ENCODE results near the gene RIN1.
A peak's percentile ranks its signal among the peaks of the same experiment; 100 is the strongest.
"Not testable (repeated sequence)": the region's sequence is repeated elsewhere in the genome, so short reads cannot be mapped to it uniquely, and the experiment has no call there.

RIN1 gene

DNA sequence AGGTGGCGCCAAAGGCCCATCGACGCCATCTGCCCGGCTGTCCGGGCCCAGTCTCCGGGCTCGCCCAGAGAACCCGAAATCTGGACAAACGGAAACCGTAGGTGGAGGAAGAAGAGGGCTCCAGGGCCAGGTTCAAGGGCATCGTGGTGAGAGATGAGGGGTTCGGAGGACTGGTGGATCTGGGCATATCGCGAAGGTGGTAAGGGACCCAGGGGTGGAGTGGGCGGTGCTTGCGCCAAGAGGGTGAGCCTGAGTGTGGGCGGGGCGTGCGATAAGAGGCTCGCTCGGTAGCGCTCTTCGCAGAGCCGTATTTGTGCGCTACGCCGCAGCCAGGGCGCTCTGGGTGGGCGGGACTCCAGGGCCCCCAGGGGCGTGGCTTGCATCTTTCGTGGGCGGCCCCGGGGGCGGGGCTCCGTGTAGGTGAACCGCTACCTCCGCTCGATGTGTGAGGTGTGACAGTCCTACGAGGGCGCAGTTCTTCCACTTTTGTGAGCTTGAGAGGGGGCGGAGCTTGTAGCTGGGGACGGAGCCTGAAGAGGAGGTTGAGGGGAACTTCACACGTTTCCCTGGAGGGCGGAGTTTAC is 24.2 kb downstream of the RIN1 start:
- H3K9me3 ChIP-seq (ENCODE audit: insufficient read depth, low read depth, low read length) = no peaks in the 10 kb centered on the region
- H3F3A ChIP-seq (ENCODE audit: low read depth) = no peaks in the 10 kb centered on the region
- H4K20me1 ChIP-seq (ENCODE audit: insufficient read depth, low read length, poor library complexity, severe bottlenecking) = no peaks in the 10 kb centered on the region
- peak overlapping the region; percentile 76 for H3K4me3 ChIP-seq (ENCODE audit: low read length, poor library complexity, severe bottlenecking)
- peak overlapping the region; percentile 52 for H3K9ac ChIP-seq (ENCODE audit: low read depth, low read length, poor library complexity, severe bottlenecking)
- H3K36me3 ChIP-seq (ENCODE audit: insufficient read depth, low read length) = no peaks in the 10 kb centered on the region
- peak overlapping the region; percentile 79 for H3K4me2 ChIP-seq (ENCODE audit: low read depth, low read length, poor library complexity, severe bottlenecking)
- peaks cover 19% of the 10 kb centered on the region for H3K4me1 ChIP-seq (ENCODE audit: insufficient read depth, low read length, poor library complexity, severe bottlenecking)
- H2AFZ ChIP-seq (ENCODE audit: low read length) = peak overlapping the region; percentile 92
- H3K27me3 ChIP-seq (ENCODE audit: insufficient read depth, low read length, poor library complexity, severe bottlenecking) = no peaks in the 10 kb centered on the region
- no peaks in the 10 kb centered on the region for H3K79me2 ChIP-seq (ENCODE audit: insufficient read depth, low read length)
- no peaks in the 10 kb centered on the region for H3K9me2 ChIP-seq (replicated peaks; ENCODE audit: low read depth, low read length)
- TF ChIP-seq EZH2phosphoT487 (IDR thresholded peaks at IDR 0.05; ENCODE audit: borderline replicate concordance) = no peak
- TF ChIP-seq, protein P1, sequence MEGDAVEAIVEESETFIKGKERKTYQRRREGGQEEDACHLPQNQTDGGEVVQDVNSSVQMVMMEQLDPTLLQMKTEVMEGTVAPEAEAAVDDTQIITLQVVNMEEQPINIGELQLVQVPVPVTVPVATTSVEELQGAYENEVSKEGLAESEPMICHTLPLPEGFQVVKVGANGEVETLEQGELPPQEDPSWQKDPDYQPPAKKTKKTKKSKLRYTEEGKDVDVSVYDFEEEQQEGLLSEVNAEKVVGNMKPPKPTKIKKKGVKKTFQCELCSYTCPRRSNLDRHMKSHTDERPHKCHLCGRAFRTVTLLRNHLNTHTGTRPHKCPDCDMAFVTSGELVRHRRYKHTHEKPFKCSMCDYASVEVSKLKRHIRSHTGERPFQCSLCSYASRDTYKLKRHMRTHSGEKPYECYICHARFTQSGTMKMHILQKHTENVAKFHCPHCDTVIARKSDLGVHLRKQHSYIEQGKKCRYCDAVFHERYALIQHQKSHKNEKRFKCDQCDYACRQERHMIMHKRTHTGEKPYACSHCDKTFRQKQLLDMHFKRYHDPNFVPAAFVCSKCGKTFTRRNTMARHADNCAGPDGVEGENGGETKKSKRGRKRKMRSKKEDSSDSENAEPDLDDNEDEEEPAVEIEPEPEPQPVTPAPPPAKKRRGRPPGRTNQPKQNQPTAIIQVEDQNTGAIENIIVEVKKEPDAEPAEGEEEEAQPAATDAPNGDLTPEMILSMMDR (conservative IDR thresholded peaks at IDR 0.05; ENCODE audit: low read length) = peak; percentile 99

DNA sequence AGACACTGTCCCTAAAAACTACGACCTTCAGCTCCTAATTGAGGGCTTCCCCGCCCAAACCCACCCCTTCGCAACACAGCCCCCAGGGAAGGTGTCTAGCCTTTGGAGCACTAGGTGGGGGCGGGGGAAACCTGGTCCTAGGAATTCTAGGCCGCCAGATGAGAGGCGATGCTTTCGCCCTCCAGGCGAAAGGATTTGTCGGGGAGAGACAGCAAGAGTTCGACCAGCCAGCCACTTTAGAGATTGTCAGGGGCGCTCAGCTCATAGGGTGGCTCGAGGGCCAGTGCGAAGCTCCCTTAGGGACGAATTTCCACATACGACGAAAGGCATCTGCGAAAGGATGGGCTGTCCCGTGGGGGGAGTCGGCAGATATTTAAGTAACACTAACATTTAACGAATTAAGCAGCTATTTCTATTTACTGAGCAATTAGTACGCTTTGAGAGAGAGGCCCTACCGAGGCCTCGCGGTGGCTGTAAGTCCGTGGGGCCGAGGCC is 24.7 kb downstream of the RIN1 start:
- H3K4me1 ChIP-seq (ENCODE audit: insufficient read depth, low read length, poor library complexity, severe bottlenecking) = peaks cover 18% of the 10 kb centered on the region
- TF ChIP-seq EZH2phosphoT487 (IDR thresholded peaks at IDR 0.05; ENCODE audit: borderline replicate concordance) = no peak
- TF ChIP-seq, protein P1 (conservative IDR thresholded peaks at IDR 0.05; ENCODE audit: low read length) = no peak; the same call in 1 of the 2 replicates
- no peaks in the 10 kb centered on the region for H3K9me3 ChIP-seq (ENCODE audit: insufficient read depth, low read depth, low read length)
- H3K9ac ChIP-seq (ENCODE audit: low read depth, low read length, poor library complexity, severe bottlenecking) = peak overlapping the region; percentile 52
- H3K79me2 ChIP-seq (ENCODE audit: insufficient read depth, low read length) = no peaks in the 10 kb centered on the region
- H3K4me3 ChIP-seq (ENCODE audit: low read length, poor library complexity, severe bottlenecking) = peak overlapping the region; percentile 76
- peak overlapping the region; percentile 79 for H3K4me2 ChIP-seq (ENCODE audit: low read depth, low read length, poor library complexity, severe bottlenecking)
- no peaks in the 10 kb centered on the region for H3K36me3 ChIP-seq (ENCODE audit: insufficient read depth, low read length)
- H2AFZ ChIP-seq (ENCODE audit: low read length) = peak overlapping the region; percentile 92; the same call in 1 of the 2 replicates
- H4K20me1 ChIP-seq (ENCODE audit: insufficient read depth, low read length, poor library complexity, severe bottlenecking) = no peaks in the 10 kb centered on the region
- H3F3A ChIP-seq (ENCODE audit: low read depth) = no peaks in the 10 kb centered on the region
- H3K9me2 ChIP-seq (replicated peaks; ENCODE audit: low read depth, low read length) = no peaks in the 10 kb centered on the region
- H3K27me3 ChIP-seq (ENCODE audit: insufficient read depth, low read length, poor library complexity, severe bottlenecking) = no peaks in the 10 kb centered on the region

DNA sequence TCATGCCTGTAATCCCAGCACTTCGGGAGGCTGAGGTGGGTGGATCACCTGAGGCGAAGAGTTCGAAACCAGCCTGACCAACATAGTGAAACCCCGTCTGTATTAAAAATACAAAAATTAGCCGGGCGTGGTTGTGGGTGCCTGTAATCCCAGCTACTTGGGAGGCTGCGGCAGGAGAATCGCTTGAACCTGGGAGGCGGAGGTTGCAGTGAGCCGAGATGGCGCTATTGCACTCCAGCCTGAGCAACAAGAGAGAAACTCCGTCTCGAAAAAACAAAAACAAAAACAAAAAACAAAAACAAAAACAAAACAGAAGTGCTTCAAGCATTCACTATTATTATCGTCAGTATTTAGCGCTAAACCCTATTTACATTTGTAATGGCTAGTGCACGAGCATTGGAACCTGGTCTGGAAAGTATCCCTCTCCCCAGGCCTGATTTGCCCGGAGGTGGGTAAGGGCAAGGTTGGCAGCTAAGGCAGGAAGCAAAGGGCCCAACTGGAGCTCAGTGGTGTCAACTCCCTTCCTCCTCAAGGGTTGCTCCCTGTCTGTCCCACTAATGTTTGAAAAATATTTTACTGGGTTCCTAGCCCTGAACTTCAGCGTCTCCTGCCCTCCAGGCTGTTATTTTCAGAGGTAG is 25.3 kb downstream of the RIN1 start:
- H3K4me3 ChIP-seq (ENCODE audit: low read length, poor library complexity, severe bottlenecking); H3F3A ChIP-seq (ENCODE audit: low read depth); H3K27me3 ChIP-seq (ENCODE audit: insufficient read depth, low read length, poor library complexity, severe bottlenecking); H3K79me2 ChIP-seq (ENCODE audit: insufficient read depth, low read length); H4K20me1 ChIP-seq (ENCODE audit: insufficient read depth, low read length, poor library complexity, severe bottlenecking); H3K36me3 ChIP-seq (ENCODE audit: insufficient read depth, low read length); H2AFZ ChIP-seq (ENCODE audit: low read length); H3K9me2 ChIP-seq (replicated peaks; ENCODE audit: low read depth, low read length); H3K4me2 ChIP-seq (ENCODE audit: low read depth, low read length, poor library complexity, severe bottlenecking); H3K9ac ChIP-seq (ENCODE audit: low read depth, low read length, poor library complexity, severe bottlenecking); H3K9me3 ChIP-seq (ENCODE audit: insufficient read depth, low read depth, low read length): not testable (repeated sequence)
- peaks cover 18% of the 10 kb centered on the region for H3K4me1 ChIP-seq (ENCODE audit: insufficient read depth, low read length, poor library complexity, severe bottlenecking)

Measured in Loucy (cell line).